Neural crest cell (in vitro differentiated cells): Measurements from ENCODE around the gene DIRAS1. TPM values are rescaled to one million over a fixed set of nuclear protein-coding genes. Genes with fewer than 3 reads are reported as not detected.

ENCODE experiments used
- DNase-seq: peaks from one replicate; pipeline ENCODE4 v3.0.0; 2021; ENCODE audit warnings: low read depth, mixed read lengths, low spot score
- H3K27ac Mint-ChIP-seq: one replicate; pipeline ENCODE4 v1.8.0; 2021; ENCODE audit warnings: mild to moderate bottlenecking, mixed read lengths; ENCODE audit not compliant: unreplicated experiment
- H3K27me3 Mint-ChIP-seq: 2 replicates; pipeline ENCODE4 v1.8.0; 2021; ENCODE audit warnings: low read depth, mild to moderate bottlenecking, mixed read lengths
- H3K36me3 Mint-ChIP-seq: 2 replicates; pipeline ENCODE4 v1.8.0; 2021; ENCODE audit warnings: low read depth, mild to moderate bottlenecking, mixed read lengths
- H3K4me1 Mint-ChIP-seq: 2 replicates; pipeline ENCODE4 v1.8.0; 2021; ENCODE audit warnings: mixed read lengths
- H3K4me3 Mint-ChIP-seq: one replicate; pipeline ENCODE4 v1.8.0; 2021; ENCODE audit warnings: mild to moderate bottlenecking, mixed read lengths
- H3K9me3 Mint-ChIP-seq: 2 replicates; pipeline ENCODE4 v1.8.0; 2021; ENCODE audit warnings: mixed read lengths
- total RNA-seq: library from RNA; stranded (reverse); gene quantifications from 2 replicates; pipeline ENCODE4 v1.2.1, GENCODE V29; 2021
- TF ChIP-seq, protein P1 (sequence below): fragments of 200-600 bp; sonication (generic); conservative IDR thresholded peaks from 2 replicates; pipeline ENCODE4 v1.5.0; 2021; ENCODE audit warnings: antibody characterized with exemption, mild to moderate bottlenecking

The DIRAS1 gene
- total RNA-seq, 1 donor from 2014 or later: 19.9 TPM

DNA sequence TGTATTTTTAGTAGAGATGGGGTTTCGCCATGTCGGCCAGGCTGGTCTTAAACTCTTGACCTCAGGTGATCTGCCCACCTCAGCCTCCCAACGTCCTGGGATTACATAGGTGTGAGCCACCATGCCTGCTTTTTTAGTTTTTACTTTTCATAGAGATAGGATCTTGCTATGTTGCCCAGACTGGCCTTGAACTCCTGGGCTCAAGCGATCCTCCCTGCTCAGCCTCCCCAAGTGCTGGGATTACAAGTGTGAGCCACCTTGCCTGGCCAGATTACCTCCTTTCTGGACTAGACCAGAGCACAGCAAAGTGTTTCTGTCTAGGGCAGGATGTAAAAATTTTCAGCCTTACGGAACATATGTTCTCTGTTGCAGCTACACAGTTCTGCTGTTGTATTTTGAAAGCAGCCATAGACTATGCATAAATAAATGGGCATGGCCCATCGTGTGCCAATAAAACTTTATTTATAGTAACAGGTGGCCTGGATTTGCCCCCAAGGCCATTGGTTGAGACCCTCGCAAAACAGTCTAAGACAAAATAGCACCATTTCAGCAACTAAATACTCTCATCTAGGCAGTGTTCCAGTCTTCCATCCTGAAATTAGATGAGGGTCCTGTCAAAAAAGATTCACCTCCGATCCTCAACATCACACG, 54.7 kb downstream of the DIRAS1 start:
- TF ChIP-seq, protein P1, sequence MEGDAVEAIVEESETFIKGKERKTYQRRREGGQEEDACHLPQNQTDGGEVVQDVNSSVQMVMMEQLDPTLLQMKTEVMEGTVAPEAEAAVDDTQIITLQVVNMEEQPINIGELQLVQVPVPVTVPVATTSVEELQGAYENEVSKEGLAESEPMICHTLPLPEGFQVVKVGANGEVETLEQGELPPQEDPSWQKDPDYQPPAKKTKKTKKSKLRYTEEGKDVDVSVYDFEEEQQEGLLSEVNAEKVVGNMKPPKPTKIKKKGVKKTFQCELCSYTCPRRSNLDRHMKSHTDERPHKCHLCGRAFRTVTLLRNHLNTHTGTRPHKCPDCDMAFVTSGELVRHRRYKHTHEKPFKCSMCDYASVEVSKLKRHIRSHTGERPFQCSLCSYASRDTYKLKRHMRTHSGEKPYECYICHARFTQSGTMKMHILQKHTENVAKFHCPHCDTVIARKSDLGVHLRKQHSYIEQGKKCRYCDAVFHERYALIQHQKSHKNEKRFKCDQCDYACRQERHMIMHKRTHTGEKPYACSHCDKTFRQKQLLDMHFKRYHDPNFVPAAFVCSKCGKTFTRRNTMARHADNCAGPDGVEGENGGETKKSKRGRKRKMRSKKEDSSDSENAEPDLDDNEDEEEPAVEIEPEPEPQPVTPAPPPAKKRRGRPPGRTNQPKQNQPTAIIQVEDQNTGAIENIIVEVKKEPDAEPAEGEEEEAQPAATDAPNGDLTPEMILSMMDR: no peak
- Mint-ChIP-seq H3K4me3 (no peak overlapping the region), H3K36me3 (no peaks in the 10 kb centered on the region), H3K4me1 (peaks cover 17% of the 10 kb centered on the region), H3K27me3 (no peaks in the 10 kb centered on the region), H3K9me3 (no peaks in the 10 kb centered on the region), H3K27ac (no peak overlapping the region)
- DNase-seq: no peak

- TF ChIP-seq, protein P1: no peak
- no peaks in the 10 kb centered on the region for H3K9me3 Mint-ChIP-seq
- H3K27me3 Mint-ChIP-seq: no peaks in the 10 kb centered on the region
- no peak overlapping the region for H3K4me3 Mint-ChIP-seq
- H3K4me1 Mint-ChIP-seq: peaks cover 17% of the 10 kb centered on the region
- H3K27ac Mint-ChIP-seq: no peak overlapping the region
- DNase-seq: no peak
- H3K36me3 Mint-ChIP-seq: no peaks in the 10 kb centered on the region
Measured at GRCh38 chr19:2665103-2665502, 56.1 kb downstream of the DIRAS1 start.

Other genes starting within 250 kb of the DIRAS1 start
- gene GADD45B, start 245.2 kb downstream of the DIRAS1 start, total RNA-seq: 3.3 and 4.1 TPM in 2 replicates
- gene GNG7, start 18.7 kb downstream of the DIRAS1 start, total RNA-seq: 13.9 and 15.1 TPM in 2 replicates
- gene SLC39A3, start 18.6 kb upstream of the DIRAS1 start, total RNA-seq: 43.0 and 43.1 TPM in 2 replicates
- 89.9 and 95.1 TPM in 2 replicates for gene SGTA, start 61.9 kb upstream of the DIRAS1 start, total RNA-seq
- 171 and 173 TPM in 2 replicates for gene THOP1, start 64.1 kb upstream of the DIRAS1 start, total RNA-seq
- gene ZNF554, start 98.5 kb upstream of the DIRAS1 start, total RNA-seq: 8.6 and 9.0 TPM in 2 replicates
- 10.5 and 11.4 TPM in 2 replicates for gene ZNF555, start 120.1 kb upstream of the DIRAS1 start, total RNA-seq
- gene ZNF556, start 146.0 kb upstream of the DIRAS1 start, total RNA-seq: 0.05 TPM in 2 replicates
- gene ZNF57, start 179.6 kb upstream of the DIRAS1 start, total RNA-seq: 4.2 and 4.7 TPM in 2 replicates
- 7.8 and 7.9 TPM in 2 replicates for gene ZNF77, start 223.6 kb upstream of the DIRAS1 start, total RNA-seq